Ishikawa (cell line): Measurements from ENCODE around the gene SHH.

ENCODE experiments used
- CEBPB ChIP-seq: IDR thresholded peaks from 2 replicates; pipeline ENCODE4 v1.6.1; 2012
- CREB1 ChIP-seq: IDR thresholded peaks from 2 replicates; pipeline ENCODE4 v1.6.1; 2012; ENCODE audit warnings: low read depth
- EGR1 ChIP-seq: IDR thresholded peaks from 2 replicates; pipeline ENCODE4 v1.6.1; 2012
- EP300 ChIP-seq: IDR thresholded peaks from 2 replicates; pipeline ENCODE4 v1.6.1; 2012; ENCODE audit warnings: borderline replicate concordance
- FOXM1 ChIP-seq: IDR thresholded peaks from 2 replicates; pipeline ENCODE4 v1.6.1; 2012; ENCODE audit warnings: low read depth, borderline replicate concordance
- MAX ChIP-seq: IDR thresholded peaks from 2 replicates; pipeline ENCODE4 v1.6.1; 2012
- NFIC ChIP-seq: IDR thresholded peaks from 2 replicates; pipeline ENCODE4 v1.6.1; 2012
- RAD21 ChIP-seq: IDR thresholded peaks from 2 replicates; pipeline ENCODE4 v1.6.1; 2012; ENCODE audit warnings: low read depth
- REST ChIP-seq: IDR thresholded peaks from 2 replicates; pipeline ENCODE4 v1.6.1; 2012; ENCODE audit warnings: low read depth, mild to moderate bottlenecking
- TAF1 ChIP-seq: IDR thresholded peaks from 2 replicates; pipeline ENCODE4 v1.6.1; 2012; ENCODE audit warnings: low read depth, mild to moderate bottlenecking
- TCF12 ChIP-seq: IDR thresholded peaks from 2 replicates; pipeline ENCODE4 v1.6.1; 2012; ENCODE audit warnings: low read depth
- TEAD4 ChIP-seq: IDR thresholded peaks from 2 replicates; pipeline ENCODE4 v1.6.1; 2012
- USF1 ChIP-seq: IDR thresholded peaks from 2 replicates; pipeline ENCODE4 v1.6.1; 2012
- YY1 ChIP-seq: IDR thresholded peaks from 2 replicates; pipeline ENCODE4 v1.6.1; 2012; ENCODE audit warnings: low read depth
- ZBTB7A ChIP-seq: IDR thresholded peaks from 2 replicates; pipeline ENCODE4 v1.6.1; 2012; ENCODE audit warnings: low read depth

SHH gene

GRCh38 chr7:155850766-155851678 lies 38.8 kb upstream of the SHH start:
- TF ChIP-seq ZBTB7A = no peak
- no peak for TF ChIP-seq EGR1
- TF ChIP-seq NFIC = no peak
- TF ChIP-seq YY1 = no peak
- TF ChIP-seq USF1 = no peak
- 0 out of 2 replicates have a peak, but pooled peaks have one; percentile 21 for TF ChIP-seq MAX
- TF ChIP-seq TEAD4 = no peak
- TF ChIP-seq TAF1 = no peak

GRCh38 chr7:155850001-155850436 lies 37.8 kb upstream of the SHH start:
- TF ChIP-seq TAF1 (no peak), MAX (no peak), EP300 (no peak), NFIC (no peak), ZBTB7A (no peak), CEBPB (no peak), EGR1 (no peak), FOXM1 (no peak), YY1 (no peak), TCF12 (no peak), TEAD4 (no peak), RAD21 (no peak)

- TF ChIP-seq TAF1 = no peak
- no peak for TF ChIP-seq TCF12
- TF ChIP-seq FOXM1 = no peak
- TF ChIP-seq TEAD4 = no peak
- no peak for TF ChIP-seq NFIC
- TF ChIP-seq ZBTB7A = no peak
- TF ChIP-seq CEBPB = no peak
These were observed 36.7 kb upstream of the SHH start for GRCh38 chr7:155848691-155849669.

- no peak for TF ChIP-seq TAF1
- no peak for TF ChIP-seq TCF12
- no peak for TF ChIP-seq EGR1
- TF ChIP-seq NFIC = no peak
- TF ChIP-seq CREB1 = no peak
- TF ChIP-seq EP300 = no peak
- no peak for TF ChIP-seq USF1
- TF ChIP-seq FOXM1 = no peak
- no peak for TF ChIP-seq CEBPB
- no peak for TF ChIP-seq TEAD4
- no peak for TF ChIP-seq YY1
- TF ChIP-seq RAD21 = no peak
- no peak for TF ChIP-seq REST
- no peak for TF ChIP-seq MAX
- TF ChIP-seq ZBTB7A = no peak
These were observed 35.7 kb upstream of the SHH start for GRCh38 chr7:155847821-155848435.

GRCh38 chr7:155846936-155847335 lies 34.7 kb upstream of the SHH start:
- TF ChIP-seq CREB1 (no peak), CEBPB (no peak), EGR1 (no peak), USF1 (no peak), FOXM1 (no peak), TEAD4 (no peak), YY1 (no peak), RAD21 (no peak), ZBTB7A (no peak), REST (no peak), TCF12 (no peak), EP300 (no peak)
